ENCODE results near the gene NWD2.

The NWD2 gene

GRCh38 chr4:37389967-37390580, 145.5 kb downstream of the NWD2 start:
- Histone ChIP-seq H2AFZ (ENCODE audit: low read length) (0 out of 2 replicates have a peak overlapping the region, but pooled peaks have one; percentile 29), H3F3A (ENCODE audit: low read depth) (no peaks in the 10 kb centered on the region), H3K9me2 (replicated peaks; ENCODE audit: low read depth, low read length) (no peaks in the 10 kb centered on the region), H3K4me2 (ENCODE audit: low read depth, low read length, poor library complexity, severe bottlenecking) (no peak overlapping the region), H3K9ac (ENCODE audit: low read depth, low read length, poor library complexity, severe bottlenecking) (no peak overlapping the region), H3K4me1 (ENCODE audit: insufficient read depth, low read length, poor library complexity, severe bottlenecking) (no peaks in the 10 kb centered on the region), H3K4me3 (ENCODE audit: low read length, poor library complexity, severe bottlenecking) (no peak overlapping the region), H3K9me3 (ENCODE audit: insufficient read depth, low read depth, low read length) (no peaks in the 10 kb centered on the region), H3K79me2 (ENCODE audit: insufficient read depth, low read length) (no peaks in the 10 kb centered on the region), H3K36me3 (ENCODE audit: insufficient read depth, low read length) (no peaks in the 10 kb centered on the region), H4K20me1 (ENCODE audit: insufficient read depth, low read length, poor library complexity, severe bottlenecking) (no peaks in the 10 kb centered on the region), H3K27me3 (ENCODE audit: insufficient read depth, low read length, poor library complexity, severe bottlenecking) (no peaks in the 10 kb centered on the region)
- TF ChIP-seq CTCF (conservative IDR thresholded peaks at IDR 0.05; ENCODE audit: low read length) (peak; percentile 67), EZH2phosphoT487 (IDR thresholded peaks at IDR 0.05; ENCODE audit: borderline replicate concordance) (no peak)

GRCh38 chr4:37392521-37393255, 148.1 kb downstream of the NWD2 start:
- Histone ChIP-seq H3K79me2 (ENCODE audit: insufficient read depth, low read length) (no peaks in the 10 kb centered on the region), H3K4me1 (ENCODE audit: insufficient read depth, low read length, poor library complexity, severe bottlenecking) (no peaks in the 10 kb centered on the region), H3K4me3 (ENCODE audit: low read length, poor library complexity, severe bottlenecking) (no peak overlapping the region), H3K4me2 (ENCODE audit: low read depth, low read length, poor library complexity, severe bottlenecking) (no peak overlapping the region), H3K36me3 (ENCODE audit: insufficient read depth, low read length) (no peaks in the 10 kb centered on the region), H4K20me1 (ENCODE audit: insufficient read depth, low read length, poor library complexity, severe bottlenecking) (no peaks in the 10 kb centered on the region), H3F3A (ENCODE audit: low read depth) (no peaks in the 10 kb centered on the region), H3K9me3 (ENCODE audit: insufficient read depth, low read depth, low read length) (no peaks in the 10 kb centered on the region), H3K9ac (ENCODE audit: low read depth, low read length, poor library complexity, severe bottlenecking) (no peak overlapping the region), H3K27me3 (ENCODE audit: insufficient read depth, low read length, poor library complexity, severe bottlenecking) (no peaks in the 10 kb centered on the region), H3K9me2 (replicated peaks; ENCODE audit: low read depth, low read length) (no peaks in the 10 kb centered on the region), H2AFZ (ENCODE audit: low read length) (no peak overlapping the region)
- TF ChIP-seq EZH2phosphoT487 (IDR thresholded peaks at IDR 0.05; ENCODE audit: borderline replicate concordance): no peak
- no peak for TF ChIP-seq CTCF (conservative IDR thresholded peaks at IDR 0.05; ENCODE audit: low read length)

GRCh38 chr4:37393321-37393720, 148.8 kb downstream of the NWD2 start:
- Histone ChIP-seq H3K4me3 (ENCODE audit: low read length, poor library complexity, severe bottlenecking) (no peak overlapping the region), H4K20me1 (ENCODE audit: insufficient read depth, low read length, poor library complexity, severe bottlenecking) (no peaks in the 10 kb centered on the region), H3K4me2 (ENCODE audit: low read depth, low read length, poor library complexity, severe bottlenecking) (no peak overlapping the region), H3F3A (ENCODE audit: low read depth) (no peaks in the 10 kb centered on the region), H2AFZ (ENCODE audit: low read length) (no peak overlapping the region), H3K27me3 (ENCODE audit: insufficient read depth, low read length, poor library complexity, severe bottlenecking) (no peaks in the 10 kb centered on the region), H3K9me3 (ENCODE audit: insufficient read depth, low read depth, low read length) (no peaks in the 10 kb centered on the region), H3K9me2 (replicated peaks; ENCODE audit: low read depth, low read length) (no peaks in the 10 kb centered on the region), H3K79me2 (ENCODE audit: insufficient read depth, low read length) (no peaks in the 10 kb centered on the region), H3K4me1 (ENCODE audit: insufficient read depth, low read length, poor library complexity, severe bottlenecking) (no peaks in the 10 kb centered on the region), H3K9ac (ENCODE audit: low read depth, low read length, poor library complexity, severe bottlenecking) (no peak overlapping the region), H3K36me3 (ENCODE audit: insufficient read depth, low read length) (no peaks in the 10 kb centered on the region)
- no peak for TF ChIP-seq EZH2phosphoT487 (IDR thresholded peaks at IDR 0.05; ENCODE audit: borderline replicate concordance)
- no peak for TF ChIP-seq CTCF (conservative IDR thresholded peaks at IDR 0.05; ENCODE audit: low read length)
